Aorta (tissue), 5 donors: ENCODE results near the gene TMTC1. TPM values are rescaled to one million over a fixed set of nuclear protein-coding genes. Genes with fewer than 3 reads are reported as not detected.

Experiments
- ATAC-seq: fragments of 200-7000 bp; cut with Tn5 transposase; one replicate; pipeline ENCODE4 v1.9.1; 2022; ENCODE audit warnings: moderate library complexity; ENCODE audit not compliant: low FRiP score
- DNase-seq, 2 donors: peaks; one replicate each; pipeline ENCODE4 v3.0.0-alpha.2; 2020
- H3K27ac ChIP-seq, 2 donors: one replicate each; pipeline ENCODE4 v1.5.1; 2013; ENCODE audit warnings: low read length in 2 of 2, mild to moderate bottlenecking in 2 of 2, moderate library complexity in 2 of 2, control low read depth in 1 of 2, inconsistent platforms in 1 of 2, low read depth in 1 of 2
- H3K27me3 ChIP-seq, 2 donors: one replicate each; pipeline ENCODE4 v1.6.1; 2013; ENCODE audit warnings: control low read depth in 1 of 2, low read length in 1 of 2, mild to moderate bottlenecking in 1 of 2, moderate library complexity in 1 of 2; ENCODE audit not compliant: insufficient read depth in 2 of 2, control insufficient read depth in 1 of 2
- H3K36me3 ChIP-seq, 2 donors: one replicate each; pipeline ENCODE4 v1.6.1; 2013; ENCODE audit warnings: control low read depth in 1 of 2, low read length in 1 of 2, mild to moderate bottlenecking in 1 of 2; ENCODE audit not compliant: insufficient read depth in 2 of 2, control insufficient read depth in 1 of 2
- H3K4me1 ChIP-seq, 2 donors: one replicate each; pipeline ENCODE4 v1.6.1; 2013; ENCODE audit warnings: low read length in 2 of 2, control low read depth in 1 of 2, mild to moderate bottlenecking in 1 of 2, moderate library complexity in 1 of 2; ENCODE audit not compliant: insufficient read depth in 2 of 2, control insufficient read depth in 1 of 2
- H3K4me3 ChIP-seq, 2 donors: one replicate each; pipeline ENCODE4 v1.5.1; 2013; ENCODE audit warnings: low read length in 2 of 2, control low read depth in 1 of 2, mild to moderate bottlenecking in 1 of 2
- H3K9me3 ChIP-seq: one replicate; pipeline ENCODE4 v1.6.1; 2013; ENCODE audit warnings: mild to moderate bottlenecking, low read length; ENCODE audit not compliant: control insufficient read depth
- WGBS, 2 donors: extraction: QIAGEN DNeasy Blood & Tissue Kit; methylation state at CpG; one replicate each; pipeline ENCODE4 v1.1.7; 2013; 5-methylcytosine and 5-hydroxymethylcytosine counted together
- intact Hi-C, 2 donors: fragments of 100-400 bp; cut with DNase I; formaldehyde crosslinking; loops; one replicate each; pipeline versions ENCODE4 v1.14.2 to v1.15.0; 2022
- polyA plus RNA-seq, 2 donors: library from polyadenylated mRNA; stranded (reverse); fragments of 200-250 nt; gene quantifications; one replicate each; pipeline ENCODE4 v1.2.3, GENCODE V29; 2013
- total RNA-seq, 2 donors: library from RNA; stranded (reverse); fragmentation: NEBNext Ultra II Directional; extraction: Animal tissue kit (Norgen Biotek cat#: 25700); gene quantifications; one replicate each; pipeline ENCODE4 v1.2.1, GENCODE V29; 2021
- donor health status: healthy with polysubstance abuse.
- donor health status: Bipolar disorder and iron deficiency.
- donor health status: DM: no; HTN: no; CAD: no.
- donor health status: DM: no; HTN: no; CAD: no.
- donor health status: DM: yes; HTN: yes; CAD: no.

The TMTC1 gene
- total and polyA plus RNA-seq, 4 donors: 12.8 to 84.6 (median 46.7) TPM

GRCh38 chr12:29752121-29752520 lies 31.6 kb downstream of the TMTC1 start:
- Histone ChIP-seq H3K27ac (no peak overlapping the region), H3K4me1 (peaks cover 0 to 1% of the 10 kb centered on the region in 2 donors), H3K9me3 (no peaks in the 10 kb centered on the region), H3K27me3 (no peaks in the 10 kb centered on the region), H3K4me3 (no peak overlapping the region), H3K36me3 (peaks cover 0 to 7% of the 10 kb centered on the region in 2 donors)
- DNase-seq: no peak
- 97 to 98% methylated on average over 3 of the region's 3 CpGs for WGBS, 2 donors
- intact Hi-C loops: no loop called here
- ATAC-seq: no peak

- peaks cover 0 to 1% of the 10 kb centered on the region in 2 donors for H3K4me1 ChIP-seq
- H3K27ac ChIP-seq: no peak overlapping the region
- no peak overlapping the region for H3K4me3 ChIP-seq
- H3K36me3 ChIP-seq: peaks cover 0 to 7% of the 10 kb centered on the region in 2 donors
- no peak for ATAC-seq
- H3K9me3 ChIP-seq: no peaks in the 10 kb centered on the region
- no peak for DNase-seq
- WGBS, 2 donors: 82 to 83% methylated on average over 6 of the region's 6 CpGs
- H3K27me3 ChIP-seq: no peaks in the 10 kb centered on the region
- intact Hi-C loops: no loop called here
Observed at GRCh38 chr12:29751676-29752075, 32.1 kb downstream of the TMTC1 start.

GRCh38 chr12:29750928-29751220 lies 32.9 kb downstream of the TMTC1 start:
- H3K4me1 ChIP-seq: peaks cover 0 to 1% of the 10 kb centered on the region in 2 donors
- peaks cover 0 to 7% of the 10 kb centered on the region in 2 donors for H3K36me3 ChIP-seq
- no peak for ATAC-seq
- no peak for DNase-seq
- no peak overlapping the region for H3K27ac ChIP-seq
- no peak overlapping the region for H3K4me3 ChIP-seq
- intact Hi-C loops: no loop called here
- H3K9me3 ChIP-seq: no peaks in the 10 kb centered on the region
- no peaks in the 10 kb centered on the region for H3K27me3 ChIP-seq

- Histone ChIP-seq H3K4me3 (no peak overlapping the region), H3K36me3 (peaks cover 0 to 5% of the 10 kb centered on the region in 2 donors), H3K4me1 (no peaks in the 10 kb centered on the region), H3K27me3 (no peaks in the 10 kb centered on the region), H3K27ac (no peak overlapping the region), H3K9me3 (no peaks in the 10 kb centered on the region)
- intact Hi-C loops: no loop called here
- ATAC-seq (no peak), DNase-seq (no peak)
- 87 to 88% methylated on average over 1 of the region's 1 CpG for WGBS, 2 donors
Observed at GRCh38 chr12:29750131-29750927, 33.4 kb downstream of the TMTC1 start.

- peaks cover 0 to 2% of the 10 kb centered on the region in 2 donors for H3K4me1 ChIP-seq
- ATAC-seq (no peak), DNase-seq (no peak)
- H3K27me3 ChIP-seq: no peaks in the 10 kb centered on the region
- intact Hi-C loops: no loop called here
- 0% methylated on average over 1 of the region's 1 CpG for WGBS, 2 donors
- H3K27ac ChIP-seq: no peak overlapping the region
- no peaks in the 10 kb centered on the region for H3K36me3 ChIP-seq
- no peak overlapping the region for H3K4me3 ChIP-seq
- no peaks in the 10 kb centered on the region for H3K9me3 ChIP-seq
Observed at GRCh38 chr12:29744365-29744764, 39.4 kb downstream of the TMTC1 start.

GRCh38 chr12:29743801-29744200 lies 39.9 kb downstream of the TMTC1 start:
- peaks cover 0 to 2% of the 10 kb centered on the region in 2 donors for H3K4me1 ChIP-seq
- 51 to 68% methylated on average over 3 of the region's 3 CpGs for WGBS, 2 donors
- H3K27me3 ChIP-seq: no peaks in the 10 kb centered on the region
- H3K9me3 ChIP-seq: no peaks in the 10 kb centered on the region
- no peak overlapping the region for H3K27ac ChIP-seq
- intact Hi-C loops: no loop called here
- H3K4me3 ChIP-seq: no peak overlapping the region
- ATAC-seq (no peak), DNase-seq (no peak)
- H3K36me3 ChIP-seq: no peaks in the 10 kb centered on the region

- Histone ChIP-seq H3K27ac (no peak overlapping the region), H3K9me3 (no peaks in the 10 kb centered on the region), H3K4me1 (peaks cover 0 to 2% of the 10 kb centered on the region in 2 donors), H3K36me3 (no peaks in the 10 kb centered on the region), H3K4me3 (no peak overlapping the region), H3K27me3 (no peaks in the 10 kb centered on the region)
- DNase-seq (no peak), ATAC-seq (no peak)
- intact Hi-C loops: no loop called here
- WGBS, 2 donors: 93% methylated on average over 4 of the region's 4 CpGs
Observed at GRCh38 chr12:29743077-29743476, 40.7 kb downstream of the TMTC1 start.

- 98% methylated on average over 1 of the region's 1 CpG for WGBS, 2 donors
- Histone ChIP-seq H3K4me3 (no peak overlapping the region), H3K27ac (no peak overlapping the region), H3K9me3 (no peaks in the 10 kb centered on the region), H3K27me3 (no peaks in the 10 kb centered on the region), H3K36me3 (no peaks in the 10 kb centered on the region), H3K4me1 (peaks cover 0 to 2% of the 10 kb centered on the region in 2 donors)
- ATAC-seq (no peak), DNase-seq (no peak)
- intact Hi-C loops: no loop called here
Observed at GRCh38 chr12:29742646-29743045, 41.1 kb downstream of the TMTC1 start.
